Natural killer cell (primary cell): ENCODE data around the gene MPRIP. TPM values are rescaled to one million over a fixed set of nuclear protein-coding genes. Genes with fewer than 3 reads are reported as not detected.
A peak's percentile ranks its signal among the peaks of the same experiment; 100 is the strongest.

Experiments used
- ATAC-seq, 3 donors: fragments of 150-1000 bp in 2 of 3; fragments of 200-7000 bp in 1 of 3; cut with Tn5 transposase; 1 replicate in 1 of 3; 2 replicates in 2 of 3; pipeline ENCODE4 v1.10.0; 2021; ENCODE audit warnings: mild to moderate bottlenecking in 2 of 3, moderate library complexity in 2 of 3
- DNase-seq, 2 donors: peaks; one replicate each; pipeline versions ENCODE4 v3.0.0 to v3.0.0-alpha.2; 2013 to 2021; ENCODE audit warnings: mixed read lengths in 1 of 2
- H3K27ac ChIP-seq: one replicate; pipeline ENCODE4 v1.5.1; 2013; ENCODE audit warnings: mild to moderate bottlenecking, low read length
- H3K27me3 ChIP-seq: one replicate; pipeline ENCODE4 v1.6.1; 2013; ENCODE audit warnings: low read length; ENCODE audit not compliant: control insufficient read depth, insufficient read depth
- H3K36me3 ChIP-seq: one replicate; pipeline ENCODE4 v1.6.1; 2013; ENCODE audit warnings: low read length; ENCODE audit not compliant: control insufficient read depth, insufficient read depth
- H3K4me1 ChIP-seq: one replicate; pipeline ENCODE4 v1.6.1; 2013; ENCODE audit warnings: low read length; ENCODE audit not compliant: control insufficient read depth, insufficient read depth
- H3K4me3 ChIP-seq: one replicate; pipeline ENCODE4 v1.5.1; 2013; ENCODE audit warnings: low read length
- H3K9me3 ChIP-seq: one replicate; pipeline ENCODE4 v1.6.1; 2013; ENCODE audit warnings: low read length; ENCODE audit not compliant: control insufficient read depth, insufficient read depth
- H3K27ac Mint-ChIP-seq, 2 donors: one replicate each; pipeline ENCODE4 v1.8.0; 2022; ENCODE audit warnings: mild to moderate bottlenecking in 2 of 2, mixed read lengths in 2 of 2, moderate library complexity in 1 of 2
- H3K27me3 Mint-ChIP-seq, 2 donors: one replicate each; pipeline ENCODE4 v1.8.0; 2022; ENCODE audit warnings: low read depth in 2 of 2, mixed read lengths in 2 of 2
- H3K36me3 Mint-ChIP-seq: one replicate; pipeline ENCODE4 v1.8.0; 2022; ENCODE audit warnings: mixed read lengths
- H3K4me1 Mint-ChIP-seq, 2 donors: one replicate each; pipeline ENCODE4 v1.8.0; 2022; ENCODE audit warnings: mixed read lengths in 2 of 2
- H3K4me3 Mint-ChIP-seq: one replicate; pipeline ENCODE4 v1.8.0; 2022; ENCODE audit warnings: mild to moderate bottlenecking, moderate library complexity, mixed read lengths
- H3K9me3 Mint-ChIP-seq, 2 donors: one replicate each; pipeline ENCODE4 v1.8.0; 2022; ENCODE audit warnings: mixed read lengths in 2 of 2
- CTCF ChIP-seq: fragments of 200-600 bp; IDR thresholded peaks from one replicate; pipeline ENCODE4 v1.8.0; 2022; ENCODE audit warnings: antibody characterized with exemption
- WGBS: methylation state at CpG from one replicate; pipeline ENCODE4 v1.1.7; 2013; ENCODE audit warnings: missing lambda C conversion rate; ENCODE audit not compliant: insufficient coverage; 5-methylcytosine and 5-hydroxymethylcytosine counted together
- intact Hi-C: fragments of 100-400 bp; cut with micrococcal nuclease; formaldehyde crosslinking; loops from one replicate; pipeline ENCODE4 v1.14.2; 2022
- total RNA-seq, 4 donors: library from RNA; stranded (reverse); fragments of 120-200 nt in 1 of 4; gene quantifications; one replicate each; pipeline versions ENCODE4 v1.2.3 to v1.2.4, GENCODE V29; 2013 to 2022

The MPRIP gene
- total RNA-seq, 3 donors from 2014 or later (not counting 1 experiment from before 2014, with no cell fraction given) = 225 to 272 (median 229) TPM

GRCh38 chr17:17179371-17179827 lies 137.1 kb downstream of the MPRIP start:
- DNase-seq = peak in 1 of 2 donors; percentile 67
- no peaks in the 10 kb centered on the region for H3K27me3 ChIP-seq
- H3K4me3 ChIP-seq = no peak overlapping the region
- H3K27ac ChIP-seq = peak overlapping the region; percentile 46
- no peak overlapping the region for H3K4me3 Mint-ChIP-seq
- peaks cover 2 to 7% of the 10 kb centered on the region in 2 donors for H3K4me1 Mint-ChIP-seq
- peaks cover 72% of the 10 kb centered on the region for H3K36me3 ChIP-seq
- peaks cover 32% of the 10 kb centered on the region for H3K4me1 ChIP-seq
- H3K9me3 ChIP-seq = no peaks in the 10 kb centered on the region
- 100% methylated on average over 1 of the region's 2 CpGs for WGBS
- no peaks in the 10 kb centered on the region for H3K9me3 Mint-ChIP-seq
- intact Hi-C loops = no loop called here
- ATAC-seq = peak in 1 of 3 donors; percentile 21
- no peaks in the 10 kb centered on the region for H3K27me3 Mint-ChIP-seq
- peak overlapping the region; percentile 20 to 61 for H3K27ac Mint-ChIP-seq
- H3K36me3 Mint-ChIP-seq = no peaks in the 10 kb centered on the region
- TF ChIP-seq CTCF = no peak

GRCh38 chr17:17180141-17180603 lies 137.9 kb downstream of the MPRIP start:
- H3K27ac ChIP-seq = no peak overlapping the region

GRCh38 chr17:17180741-17181525 lies 138.7 kb downstream of the MPRIP start:
- no peak for TF ChIP-seq CTCF
- Histone ChIP-seq H3K4me1 (peaks cover 35% of the 10 kb centered on the region), H3K4me3 (no peak overlapping the region), H3K27ac (no peak overlapping the region), H3K9me3 (no peaks in the 10 kb centered on the region), H3K27me3 (no peaks in the 10 kb centered on the region), H3K36me3 (peaks cover 60% of the 10 kb centered on the region)
- 86% methylated on average over 7 of the region's 13 CpGs for whole genome bisulfite sequencing
- Mint-ChIP-seq H3K27me3 (no peaks in the 10 kb centered on the region), H3K27ac (peak overlapping the region; percentile 48 to 59), H3K36me3 (no peaks in the 10 kb centered on the region), H3K4me3 (no peak overlapping the region), H3K4me1 (peaks cover 17 to 23% of the 10 kb centered on the region in 2 donors), H3K9me3 (no peaks in the 10 kb centered on the region)
- intact Hi-C loops = no loop called here
- ATAC-seq (no peak), DNase-seq (peak in 1 of 2 donors; percentile 20)

More at GRCh38 chr17:17180141-17180603, 137.9 kb downstream of the MPRIP start:
- Mint-ChIP-seq H3K27ac (peak overlapping the region; percentile 48 to 61), H3K4me1 (peaks cover 10 to 15% of the 10 kb centered on the region in 2 donors), H3K36me3 (no peaks in the 10 kb centered on the region), H3K9me3 (no peaks in the 10 kb centered on the region), H3K27me3 (no peaks in the 10 kb centered on the region), H3K4me3 (no peak overlapping the region)
- Histone ChIP-seq H3K4me1 (peaks cover 39% of the 10 kb centered on the region), H3K4me3 (no peak overlapping the region), H3K9me3 (no peaks in the 10 kb centered on the region), H3K27me3 (no peaks in the 10 kb centered on the region), H3K36me3 (peaks cover 66% of the 10 kb centered on the region)
- intact Hi-C loops = no loop called here
- no peak for TF ChIP-seq CTCF
- DNase-seq = peak in 1 of 2 donors; percentile 50
- ATAC-seq = no peak
- WGBS = 94% methylated on average over 9 of the region's 9 CpGs
